WI38 (cell line): ENCODE measurements around the gene CACNA2D3.

Experiments
- H3K4me3 ChIP-seq: 2 replicates; pipeline ENCODE4 v1.5.1; 2011; ENCODE audit warnings: low read depth, mild to moderate bottlenecking, control low read depth, low read length
- CTCF ChIP-seq: IDR thresholded peaks from 2 replicates; pipeline ENCODE4 v1.5.1; 2012; ENCODE audit warnings: low read depth, mild to moderate bottlenecking, control low read depth, low read length

The CACNA2D3 gene

GRCh38 chr3:54641226-54642014 is 519.1 kb downstream of the CACNA2D3 start:
- no peak for TF ChIP-seq CTCF
- no peak overlapping the region for H3K4me3 ChIP-seq

- no peak overlapping the region for H3K4me3 ChIP-seq
- no peak for TF ChIP-seq CTCF
Measured at GRCh38 chr3:54642147-54642546, 519.8 kb downstream of the CACNA2D3 start.

GRCh38 chr3:54647721-54648120 is 525.4 kb downstream of the CACNA2D3 start:
- TF ChIP-seq CTCF = no peak
- H3K4me3 ChIP-seq = no peak overlapping the region

GRCh38 chr3:54649551-54649950 is 527.2 kb downstream of the CACNA2D3 start:
- TF ChIP-seq CTCF = no peak
- no peak overlapping the region for H3K4me3 ChIP-seq

- no peak for TF ChIP-seq CTCF
- H3K4me3 ChIP-seq = no peak overlapping the region
Measured at GRCh38 chr3:54653456-54654195, 531.3 kb downstream of the CACNA2D3 start.

DNA sequence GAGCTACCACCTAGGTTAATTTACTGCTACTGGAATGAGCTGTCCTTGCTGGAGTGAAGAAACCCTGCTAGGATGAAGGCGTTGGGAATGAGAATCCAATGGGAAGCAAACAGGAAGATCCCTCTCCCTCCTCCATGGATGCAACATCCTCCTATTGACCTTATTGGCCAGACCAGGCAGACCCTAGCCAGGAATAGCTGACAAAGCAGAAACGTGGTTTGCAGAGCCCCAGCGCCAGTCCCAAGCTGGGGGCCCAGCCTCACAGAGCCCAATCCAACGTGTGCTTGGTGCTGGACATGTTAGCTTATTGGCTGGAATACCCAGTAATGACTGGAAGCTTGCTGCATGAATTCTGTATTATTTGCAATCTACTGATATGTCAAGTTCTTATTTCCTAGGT is 532.4 kb downstream of the CACNA2D3 start:
- TF ChIP-seq CTCF = no peak

GRCh38 chr3:54659347-54659746 is 537.0 kb downstream of the CACNA2D3 start:
- no peak for TF ChIP-seq CTCF
- H3K4me3 ChIP-seq = no peak overlapping the region

More for the DNA sequence above, 532.4 kb downstream of the CACNA2D3 start:
- no peak overlapping the region for H3K4me3 ChIP-seq
